GM12875 (cell line): ENCODE measurements around the gene MOSPD3.
"Not testable (repeated sequence)": the region's sequence is repeated elsewhere in the genome, so short reads cannot be mapped to it uniquely, and the experiment has no call there.

Source experiments
- H3K4me3 ChIP-seq: one replicate; pipeline ENCODE4 v1.5.1; 2011; ENCODE audit warnings: low read depth, low read length, control low read depth
- TF ChIP-seq, protein P1 (sequence below): IDR thresholded peaks from 2 replicates; pipeline ENCODE4 v1.5.1; 2011; ENCODE audit warnings: low read depth, mild to moderate bottlenecking, control low read depth, inconsistent platforms, low read length, moderate library complexity, borderline replicate concordance; ENCODE audit not compliant: insufficient read depth

The MOSPD3 gene, protein sequence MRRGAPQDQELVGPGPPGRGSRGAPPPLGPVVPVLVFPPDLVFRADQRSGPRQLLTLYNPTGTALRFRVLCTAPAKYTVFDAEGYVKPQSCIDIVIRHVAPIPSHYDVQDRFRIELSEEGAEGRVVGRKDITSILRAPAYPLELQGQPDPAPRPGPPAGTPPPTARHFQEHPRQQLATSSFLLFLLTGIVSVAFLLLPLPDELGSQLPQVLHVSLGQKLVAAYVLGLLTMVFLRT

GRCh38 chr7:100611983-100612729 is at the start of gene MOSPD3:
Gene MOSPD3, plus strand, starts transcription at chr7:100612540. Its CDS starts 252 bp downstream, at chr7:100612792.
- H3K4me3 ChIP-seq: peak within 1 kb of the TSS; percentile 80
- TF ChIP-seq, protein P1, sequence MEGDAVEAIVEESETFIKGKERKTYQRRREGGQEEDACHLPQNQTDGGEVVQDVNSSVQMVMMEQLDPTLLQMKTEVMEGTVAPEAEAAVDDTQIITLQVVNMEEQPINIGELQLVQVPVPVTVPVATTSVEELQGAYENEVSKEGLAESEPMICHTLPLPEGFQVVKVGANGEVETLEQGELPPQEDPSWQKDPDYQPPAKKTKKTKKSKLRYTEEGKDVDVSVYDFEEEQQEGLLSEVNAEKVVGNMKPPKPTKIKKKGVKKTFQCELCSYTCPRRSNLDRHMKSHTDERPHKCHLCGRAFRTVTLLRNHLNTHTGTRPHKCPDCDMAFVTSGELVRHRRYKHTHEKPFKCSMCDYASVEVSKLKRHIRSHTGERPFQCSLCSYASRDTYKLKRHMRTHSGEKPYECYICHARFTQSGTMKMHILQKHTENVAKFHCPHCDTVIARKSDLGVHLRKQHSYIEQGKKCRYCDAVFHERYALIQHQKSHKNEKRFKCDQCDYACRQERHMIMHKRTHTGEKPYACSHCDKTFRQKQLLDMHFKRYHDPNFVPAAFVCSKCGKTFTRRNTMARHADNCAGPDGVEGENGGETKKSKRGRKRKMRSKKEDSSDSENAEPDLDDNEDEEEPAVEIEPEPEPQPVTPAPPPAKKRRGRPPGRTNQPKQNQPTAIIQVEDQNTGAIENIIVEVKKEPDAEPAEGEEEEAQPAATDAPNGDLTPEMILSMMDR: no peak

DNA sequence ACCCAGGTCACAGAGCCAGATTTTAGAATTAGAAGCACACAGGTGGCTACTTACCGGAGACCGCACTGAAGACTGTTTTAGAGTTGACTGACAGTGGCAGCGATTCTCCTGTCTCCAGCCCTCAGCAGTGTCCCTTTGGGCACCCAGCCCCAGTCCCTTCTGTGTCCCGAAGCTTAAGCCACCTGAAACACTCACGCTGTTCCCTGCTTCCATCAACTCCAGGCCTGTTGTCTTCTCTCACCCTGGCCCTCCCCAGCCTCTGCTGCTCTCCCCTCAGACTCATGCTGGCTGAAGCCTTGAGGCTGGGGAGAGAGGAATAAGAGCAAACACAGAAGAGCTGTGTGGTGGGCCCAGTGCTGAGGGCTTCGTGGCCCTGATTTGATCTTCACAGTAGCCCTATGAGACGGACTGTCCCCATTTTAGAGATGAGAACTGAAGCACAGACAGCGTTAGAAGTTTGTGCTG is 49.2 kb upstream of the MOSPD3 start:
- H3K4me3 ChIP-seq: no peak overlapping the region
- TF ChIP-seq, protein P1: no peak

GRCh38 chr7:100563809-100564400 is 48.4 kb upstream of the MOSPD3 start:
- TF ChIP-seq, protein P1: peak; percentile 98
- no peak overlapping the region for H3K4me3 ChIP-seq

- H3K4me3 ChIP-seq: not testable (repeated sequence)
Observed at GRCh38 chr7:100564405-100564804, 47.9 kb upstream of the MOSPD3 start.

DNA sequence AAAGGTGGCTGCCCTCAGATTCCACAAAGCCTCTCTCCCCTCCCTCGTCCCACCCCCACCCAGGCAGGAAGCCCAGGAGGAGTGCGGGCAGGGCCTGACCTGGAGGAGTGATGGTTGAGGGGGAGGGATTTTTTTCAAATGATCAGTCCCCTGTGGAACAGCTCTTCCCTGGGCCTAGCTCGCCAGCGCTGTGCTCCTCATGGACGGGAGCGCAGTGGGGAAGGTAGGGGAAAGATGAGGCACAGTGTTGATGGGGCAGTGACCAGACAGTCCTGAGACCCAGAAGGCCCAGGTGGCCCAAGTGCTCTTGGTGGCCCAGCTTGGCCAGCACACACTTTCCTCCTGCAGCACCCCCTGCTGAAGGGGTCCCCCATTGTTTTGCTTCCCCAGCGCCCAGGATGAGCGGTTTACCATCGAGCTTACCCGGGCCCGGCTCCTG is 47.2 kb upstream of the MOSPD3 start:
- TF ChIP-seq, protein P1: no peak
- H3K4me3 ChIP-seq: no peak overlapping the region

- TF ChIP-seq, protein P1: no peak
- no peak overlapping the region for H3K4me3 ChIP-seq
Observed at GRCh38 chr7:100566018-100566531, 46.3 kb upstream of the MOSPD3 start.

DNA sequence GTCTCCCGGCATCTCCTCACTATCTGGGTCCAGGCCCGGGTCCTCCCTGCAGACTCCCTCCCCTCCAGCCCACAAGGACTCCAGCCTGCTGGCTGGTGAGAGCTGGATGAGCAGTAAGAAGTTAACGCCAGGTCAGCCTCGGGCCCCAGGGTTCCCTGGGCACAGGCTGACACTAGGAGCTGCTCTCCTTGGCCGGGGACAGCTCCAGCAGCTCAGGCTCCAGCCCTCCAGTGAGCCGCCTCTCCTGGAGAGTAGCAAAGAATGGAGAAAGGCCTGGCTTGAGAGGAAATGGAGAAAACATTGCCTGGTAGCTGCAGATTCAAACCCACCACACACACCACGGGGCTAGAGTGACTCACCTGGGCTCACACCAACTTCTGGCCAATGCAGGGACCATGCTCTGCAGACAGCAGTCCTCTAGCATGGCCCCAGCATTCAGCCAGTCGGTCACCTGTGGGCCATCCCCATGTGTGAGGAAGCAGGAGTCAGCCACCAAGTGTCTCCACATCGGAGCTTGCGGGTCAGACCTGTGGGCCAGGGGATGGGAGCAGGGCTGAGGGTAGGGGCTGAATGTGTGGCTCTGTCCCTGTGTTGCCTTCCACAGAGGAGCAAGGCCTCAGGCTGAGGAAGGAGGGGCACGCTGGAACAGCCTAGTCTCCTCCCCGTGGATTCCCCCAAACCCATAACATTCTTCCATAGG is 45.2 kb upstream of the MOSPD3 start:
- H3K4me3 ChIP-seq: no peak overlapping the region
- TF ChIP-seq, protein P1: no peak
